ELR (cell line): Measurements from ENCODE around the gene KIF3C.
"Not testable (repeated sequence)": the region's sequence is repeated elsewhere in the genome, so short reads cannot be mapped to it uniquely, and the experiment has no call there.

Experiments used
- DNase-seq: peaks from one replicate; pipeline ENCODE4 v3.0.0-alpha.2; 2015; ENCODE audit warnings: low read depth

KIF3C gene

GRCh38 chr2:25982273-25982967, at the start of gene KIF3C:
Gene KIF3C, minus strand, starts transcription at chr2:25982497. Its CDS starts 580 bp downstream, at chr2:25981917.
- peak; percentile 70 for DNase-seq

- not testable (repeated sequence) for DNase-seq
Measured at GRCh38 chr2:26028083-26028482, 45.8 kb upstream of the KIF3C start.

- no peak for DNase-seq
Measured at GRCh38 chr2:26025509-26025908, 43.2 kb upstream of the KIF3C start.

- no peak for DNase-seq
Measured at GRCh38 chr2:26024260-26024659, 42.0 kb upstream of the KIF3C start.

GRCh38 chr2:26020231-26020640, 37.9 kb upstream of the KIF3C start:
- DNase-seq, result no peak

GRCh38 chr2:26018184-26019055, 36.1 kb upstream of the KIF3C start:
- DNase-seq, result peak; percentile 86

- DNase-seq, result peak; percentile 22
Measured at GRCh38 chr2:26017464-26018183, 35.3 kb upstream of the KIF3C start.

GRCh38 chr2:26016706-26017045, 34.4 kb upstream of the KIF3C start:
- DNase-seq, result not testable (repeated sequence)

GRCh38 chr2:26016012-26016705, 33.9 kb upstream of the KIF3C start:
- no peak for DNase-seq

- no peak for DNase-seq
Measured at GRCh38 chr2:26013668-26014067, 31.4 kb upstream of the KIF3C start.

- peak; percentile 88 for DNase-seq
Measured at GRCh38 chr2:26011990-26012856, 29.9 kb upstream of the KIF3C start.

- no peak for DNase-seq
Measured at GRCh38 chr2:26011609-26011989, 29.3 kb upstream of the KIF3C start.

- no peak for DNase-seq
Measured at GRCh38 chr2:26010943-26011342, 28.6 kb upstream of the KIF3C start.

GRCh38 chr2:26009567-26009963, 27.3 kb upstream of the KIF3C start:
- DNase-seq, result no peak

- DNase-seq, result peak; percentile 78
Measured at GRCh38 chr2:26008851-26009566, 26.7 kb upstream of the KIF3C start.

GRCh38 chr2:26008095-26008494, 25.8 kb upstream of the KIF3C start:
- DNase-seq, result no peak

GRCh38 chr2:26002632-26003310, 20.5 kb upstream of the KIF3C start:
- no peak for DNase-seq

- DNase-seq, result no peak
Measured at GRCh38 chr2:26001743-26002351, 19.6 kb upstream of the KIF3C start.

GRCh38 chr2:26000561-26001082, 18.3 kb upstream of the KIF3C start:
- no peak for DNase-seq
